Body of pancreas (tissue), 4 donors: Measurements from ENCODE around the gene UPP1. TPM values are rescaled to one million over a fixed set of nuclear protein-coding genes. Genes with fewer than 3 reads are reported as not detected.
A peak's percentile ranks its signal among the peaks of the same experiment; 100 is the strongest.

Experiments used
- ATAC-seq: fragments of 150-250 bp; one replicate; pipeline ENCODE4 v1.9.1; 2016
- DNase-seq, 4 donors: peaks; one replicate each; pipeline ENCODE4 v3.0.0-alpha.2; 2019
- H3K27ac ChIP-seq, 4 donors: fragments of 200-600 bp; sonication (generic); 1 replicate in 3 of 4; 2 replicates in 1 of 4; pipeline versions ENCODE4 v1.5.1 to v1.6.1; 2016 to 2019; ENCODE audit warnings: mild to moderate bottlenecking in 1 of 4, mixed read lengths in 1 of 4, moderate library complexity in 1 of 4
- H3K27me3 ChIP-seq, 2 donors: fragments of 200-600 bp; sonication (generic); one replicate each; pipeline ENCODE4 v1.6.0; 2016; ENCODE audit warnings: mild to moderate bottlenecking in 1 of 2
- H3K36me3 ChIP-seq, 2 donors: fragments of 200-600 bp; sonication (generic); replicated peaks in 1 of 2; 2 replicates each; pipeline ENCODE4 v1.5.1; 2016; ENCODE audit warnings: low read depth in 2 of 2; ENCODE audit not compliant: insufficient read depth in 1 of 2
- H3K4me1 ChIP-seq: fragments of 200-600 bp; sonication (generic); one replicate; pipeline ENCODE4 v1.6.0; 2016
- H3K4me3 ChIP-seq, 2 donors: fragments of 200-600 bp; sonication (generic); 1 replicate in 1 of 2; 2 replicates in 1 of 2; pipeline ENCODE4 v1.5.1; 2016 to 2019
- H3K9me3 ChIP-seq, 3 donors: fragments of 200-600 bp; sonication (generic); 1 replicate in 2 of 3; 2 replicates in 1 of 3; pipeline ENCODE4 v1.5.1; 2016
- CTCF ChIP-seq, 7 experiments: fragments of 450-650 bp in 4 of 7; fragments of 200-600 bp in 3 of 7; sonication (generic) in 3 of 7; IDR thresholded peaks; one replicate each; pipeline ENCODE4 v1.5.1; 2016 to 2019; ENCODE audit warnings: antibody characterized with exemption in 7 of 7
- POLR2A ChIP-seq, 3 donors: fragments of 450-650 bp; IDR thresholded peaks; one replicate each; pipeline ENCODE4 v1.6.1; 2016; ENCODE audit warnings: antibody characterized with exemption in 3 of 3, mild to moderate bottlenecking in 2 of 3
- WGBS, 2 donors: methylation state at CpG; one replicate each; pipeline ENCODE4 v1.1.5; 2017; 5-methylcytosine and 5-hydroxymethylcytosine counted together
- intact Hi-C: fragments of 100-400 bp; cut with DNase I; formaldehyde crosslinking; loops from one replicate; pipeline ENCODE4 v1.15.1; 2023
- total RNA-seq, 2 donors: library from RNA; depleted of rRNA; stranded (reverse); fragments of >200 nt; gene quantifications; one replicate each; pipeline ENCODE4 v1.1.0, GENCODE V29; 2016

The UPP1 gene
- total RNA-seq, 2 donors from 2014 or later, result 7.3 to 9.9 TPM

- H3K27ac ChIP-seq, result no peak overlapping the region
- ATAC-seq (no peak), DNase-seq (no peak)
- 67 to 68% methylated on average over 6 of the region's 6 CpGs for WGBS, 2 donors
- TF ChIP-seq CTCF (IDR thresholded peaks at IDR 0.05) (no peak), POLR2A (IDR thresholded peaks at IDR 0.05) (no peak)
- peaks cover 5% of the 10 kb centered on the region for H3K4me1 ChIP-seq
- H3K4me3 ChIP-seq, result no peak overlapping the region
- H3K36me3 ChIP-seq, result no peaks in the 10 kb centered on the region
- intact Hi-C loops, result no loop called here
- H3K27me3 ChIP-seq, result no peaks in the 10 kb centered on the region
- no peaks in the 10 kb centered on the region for H3K9me3 ChIP-seq
Measured at GRCh38 chr7:48083114-48083830, 5.8 kb upstream of the UPP1 start.

GRCh38 chr7:48084727-48085432, 4.2 kb upstream of the UPP1 start:
- WGBS, 2 donors, result 68 to 73% methylated on average over 9 of the region's 9 CpGs
- no peak overlapping the region for H3K4me3 ChIP-seq
- DNase-seq (peak in 3 of 4 donors; percentile 44 to 75 (median 75)), ATAC-seq (no peak)
- intact Hi-C loops, result no loop called here
- TF ChIP-seq POLR2A (IDR thresholded peaks at IDR 0.05), result no peak
- TF ChIP-seq CTCF (IDR thresholded peaks at IDR 0.05), result peak in 1 of 7 experiments; percentile 5
- H3K4me1 ChIP-seq, result peaks cover 12% of the 10 kb centered on the region
- H3K36me3 ChIP-seq, result no peaks in the 10 kb centered on the region
- H3K9me3 ChIP-seq, result no peaks in the 10 kb centered on the region
- no peaks in the 10 kb centered on the region for H3K27me3 ChIP-seq
- H3K27ac ChIP-seq, result peak overlapping the region in 2 of 4 donors; percentile 35 to 36

GRCh38 chr7:48085433-48085791, 3.7 kb upstream of the UPP1 start:
- peaks cover 17% of the 10 kb centered on the region for H3K4me1 ChIP-seq
- H3K27me3 ChIP-seq, result no peaks in the 10 kb centered on the region
- no peak overlapping the region for H3K4me3 ChIP-seq
- no peaks in the 10 kb centered on the region for H3K36me3 ChIP-seq
- no peaks in the 10 kb centered on the region for H3K9me3 ChIP-seq
- H3K27ac ChIP-seq, result peak overlapping the region in 2 of 4 donors; percentile 35 to 36
- WGBS, 2 donors, result 73 to 83% methylated on average over 1 of the region's 1 CpG
- DNase-seq (no peak), ATAC-seq (no peak)
- TF ChIP-seq POLR2A (IDR thresholded peaks at IDR 0.05) (no peak), CTCF (IDR thresholded peaks at IDR 0.05) (no peak)
- intact Hi-C loops, result no loop called here

- no peaks in the 10 kb centered on the region for H3K36me3 ChIP-seq
- no peaks in the 10 kb centered on the region for H3K27me3 ChIP-seq
- no peak for DNase-seq
- no peak for ATAC-seq
- H3K4me1 ChIP-seq, result peaks cover 20% of the 10 kb centered on the region
- intact Hi-C loops, result no loop called here
- no peak overlapping the region for H3K4me3 ChIP-seq
- H3K9me3 ChIP-seq, result no peaks in the 10 kb centered on the region
- no peak overlapping the region for H3K27ac ChIP-seq
- WGBS, 2 donors, result 40 to 67% methylated on average over 1 of the region's 1 CpG
- TF ChIP-seq CTCF (IDR thresholded peaks at IDR 0.05), result no peak
- no peak for TF ChIP-seq POLR2A (IDR thresholded peaks at IDR 0.05)
Measured at GRCh38 chr7:48085942-48086341, 3.1 kb upstream of the UPP1 start.
